H1 (cell line): ENCODE results near the gene MAP7. TPM values are rescaled to one million over a fixed set of nuclear protein-coding genes. Genes with fewer than 3 reads are reported as not detected.

Experiments used
- BACH1 ChIP-seq: IDR thresholded peaks from 2 replicates; pipeline ENCODE4 v1.6.1; 2012; ENCODE audit warnings: low read length, improper control_type of control experiment
- CHD2 ChIP-seq: IDR thresholded peaks from 2 replicates; pipeline ENCODE4 v1.6.1; 2012; ENCODE audit warnings: low read length, improper control_type of control experiment
- CHD7 ChIP-seq: fragments of 300-600 bp; sonication (generic); IDR thresholded peaks from 2 replicates; pipeline ENCODE4 v1.7.1; 2012; ENCODE audit warnings: low read length, moderate library complexity, mild to moderate bottlenecking, inconsistent platforms; ENCODE audit not compliant: insufficient replicate concordance
- EZH2 ChIP-seq: fragments of 200-600 bp; sonication (generic); IDR thresholded peaks from 2 replicates; pipeline ENCODE4 v1.7.1; 2012; ENCODE audit warnings: low read depth, mild to moderate bottlenecking, moderate library complexity, low read length, inconsistent platforms; ENCODE audit not compliant: severe bottlenecking
- GTF2F1 ChIP-seq: IDR thresholded peaks from 2 replicates; pipeline ENCODE4 v1.6.1; 2012; ENCODE audit warnings: low read depth, low read length, improper control_type of control experiment, borderline replicate concordance
- HDAC6 ChIP-seq: IDR thresholded peaks from one replicate; pipeline ENCODE4 v1.7.1; 2012; ENCODE audit warnings: low read depth, mild to moderate bottlenecking, inconsistent platforms, low read length, moderate library complexity
- POU5F1 ChIP-seq: IDR thresholded peaks from 2 replicates; pipeline ENCODE4 v1.6.1; 2011; ENCODE audit warnings: low read depth, mild to moderate bottlenecking, low read length, moderate library complexity
- SIRT6 ChIP-seq: IDR thresholded peaks from one replicate; pipeline ENCODE4 v1.7.1; 2012; ENCODE audit warnings: low read length, inconsistent platforms
- SIX5 ChIP-seq: IDR thresholded peaks from 2 replicates; pipeline ENCODE4 v1.6.1; 2011; ENCODE audit warnings: mild to moderate bottlenecking, low read depth, low read length
- SP2 ChIP-seq: IDR thresholded peaks from 2 replicates; pipeline ENCODE4 v1.6.1; 2012; ENCODE audit warnings: mild to moderate bottlenecking, low read length, inconsistent platforms
- YY1 ChIP-seq: IDR thresholded peaks from 2 replicates; pipeline ENCODE4 v1.6.1; 2011; ENCODE audit warnings: low read depth, mild to moderate bottlenecking, low read length
- polyA plus RNA-seq, 7 experiments: library from polyadenylated mRNA; depleted of rRNA in 3 of 7; stranded (reverse) in 5 of 7; unstranded in 2 of 7; fragments of >200 nt in 5 of 7; fragments of 200-250 nt in 2 of 7; gene quantifications; 1 replicate in 5 of 7; 2 replicates in 1 of 7; 4 replicates in 1 of 7; pipeline versions ENCODE4 v1.2.1 to v1.2.3, GENCODE V29; 2011 to 2013; ENCODE audit warnings: missing spikeins in 2 of 7, mixed read lengths in 2 of 7
- total RNA-seq: library from RNA; stranded (reverse); fragmentation: NEBNext Ultra II Directional; extraction: Animal tissue kit (Norgen Biotek cat#: 25700); gene quantifications from 2 replicates; pipeline ENCODE4 v1.2.1, GENCODE V29; 2021

The MAP7 gene
- total and polyA plus RNA-seq, 2 of the 8 experiments (the other 6 are each of a cell fraction or from before 2014, with no cell fraction given) = 13.5 to 66.9 TPM

GRCh38 chr6:136576821-136577220 lies 26.6 kb upstream of the MAP7 start (continued):
- TF ChIP-seq CHD7 (no peak), SIX5 (no peak), GTF2F1 (no peak), SP2 (no peak), EZH2 (no peak), CHD2 (no peak), HDAC6 (no peak), SIRT6 (no peak), BACH1 (no peak), YY1 (no peak), POU5F1 (no peak)
